ENCODE results near the gene TMEM234. TPM values are rescaled to one million over a fixed set of nuclear protein-coding genes. Genes with fewer than 3 reads are reported as not detected.

Gene TMEM234
- total RNA-seq, 2 donors from 2014 or later, result 8.1 to 8.9 TPM

GRCh38 chr1:32220746-32221580 is 1.2 kb downstream of the TMEM234 start:
- TF ChIP-seq, protein P1, sequence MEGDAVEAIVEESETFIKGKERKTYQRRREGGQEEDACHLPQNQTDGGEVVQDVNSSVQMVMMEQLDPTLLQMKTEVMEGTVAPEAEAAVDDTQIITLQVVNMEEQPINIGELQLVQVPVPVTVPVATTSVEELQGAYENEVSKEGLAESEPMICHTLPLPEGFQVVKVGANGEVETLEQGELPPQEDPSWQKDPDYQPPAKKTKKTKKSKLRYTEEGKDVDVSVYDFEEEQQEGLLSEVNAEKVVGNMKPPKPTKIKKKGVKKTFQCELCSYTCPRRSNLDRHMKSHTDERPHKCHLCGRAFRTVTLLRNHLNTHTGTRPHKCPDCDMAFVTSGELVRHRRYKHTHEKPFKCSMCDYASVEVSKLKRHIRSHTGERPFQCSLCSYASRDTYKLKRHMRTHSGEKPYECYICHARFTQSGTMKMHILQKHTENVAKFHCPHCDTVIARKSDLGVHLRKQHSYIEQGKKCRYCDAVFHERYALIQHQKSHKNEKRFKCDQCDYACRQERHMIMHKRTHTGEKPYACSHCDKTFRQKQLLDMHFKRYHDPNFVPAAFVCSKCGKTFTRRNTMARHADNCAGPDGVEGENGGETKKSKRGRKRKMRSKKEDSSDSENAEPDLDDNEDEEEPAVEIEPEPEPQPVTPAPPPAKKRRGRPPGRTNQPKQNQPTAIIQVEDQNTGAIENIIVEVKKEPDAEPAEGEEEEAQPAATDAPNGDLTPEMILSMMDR (IDR thresholded peaks at IDR 0.05), result no peak
- Histone ChIP-seq H3K4me1 (peaks cover 0 to 32% of the 10 kb centered on the region in 2 donors), H3K4me3 (peak overlapping the region; percentile 75 to 96), H3K36me3 (peaks cover 33% of the 10 kb centered on the region), H3K9me3 (no peaks in the 10 kb centered on the region), H3K27ac (peak overlapping the region; percentile 87 to 92), H3K27me3 (no peaks in the 10 kb centered on the region)
- DNase-seq (ENCODE audit: low spot score), result no peak

GRCh38 chr1:32219022-32219421 is 3.1 kb downstream of the TMEM234 start:
- TF ChIP-seq, protein P1 (IDR thresholded peaks at IDR 0.05), result no peak
- no peaks in the 10 kb centered on the region for H3K9me3 ChIP-seq
- peaks cover 29% of the 10 kb centered on the region for H3K36me3 ChIP-seq
- H3K27me3 ChIP-seq, result no peaks in the 10 kb centered on the region
- H3K27ac ChIP-seq, result no peak overlapping the region
- H3K4me1 ChIP-seq, result peaks cover 0 to 31% of the 10 kb centered on the region in 2 donors
- H3K4me3 ChIP-seq, result no peak overlapping the region
- no peak for DNase-seq (ENCODE audit: low spot score)

GRCh38 chr1:32216566-32216965 is 5.6 kb downstream of the TMEM234 start:
- H3K27ac ChIP-seq, result no peak overlapping the region
- TF ChIP-seq, protein P1 (IDR thresholded peaks at IDR 0.05), result no peak
- H3K9me3 ChIP-seq, result no peaks in the 10 kb centered on the region
- H3K36me3 ChIP-seq, result peaks cover 25% of the 10 kb centered on the region
- no peak for DNase-seq (ENCODE audit: low spot score)
- H3K4me1 ChIP-seq, result peaks cover 0 to 18% of the 10 kb centered on the region in 2 donors
- no peak overlapping the region for H3K4me3 ChIP-seq
- H3K27me3 ChIP-seq, result no peaks in the 10 kb centered on the region

DNA sequence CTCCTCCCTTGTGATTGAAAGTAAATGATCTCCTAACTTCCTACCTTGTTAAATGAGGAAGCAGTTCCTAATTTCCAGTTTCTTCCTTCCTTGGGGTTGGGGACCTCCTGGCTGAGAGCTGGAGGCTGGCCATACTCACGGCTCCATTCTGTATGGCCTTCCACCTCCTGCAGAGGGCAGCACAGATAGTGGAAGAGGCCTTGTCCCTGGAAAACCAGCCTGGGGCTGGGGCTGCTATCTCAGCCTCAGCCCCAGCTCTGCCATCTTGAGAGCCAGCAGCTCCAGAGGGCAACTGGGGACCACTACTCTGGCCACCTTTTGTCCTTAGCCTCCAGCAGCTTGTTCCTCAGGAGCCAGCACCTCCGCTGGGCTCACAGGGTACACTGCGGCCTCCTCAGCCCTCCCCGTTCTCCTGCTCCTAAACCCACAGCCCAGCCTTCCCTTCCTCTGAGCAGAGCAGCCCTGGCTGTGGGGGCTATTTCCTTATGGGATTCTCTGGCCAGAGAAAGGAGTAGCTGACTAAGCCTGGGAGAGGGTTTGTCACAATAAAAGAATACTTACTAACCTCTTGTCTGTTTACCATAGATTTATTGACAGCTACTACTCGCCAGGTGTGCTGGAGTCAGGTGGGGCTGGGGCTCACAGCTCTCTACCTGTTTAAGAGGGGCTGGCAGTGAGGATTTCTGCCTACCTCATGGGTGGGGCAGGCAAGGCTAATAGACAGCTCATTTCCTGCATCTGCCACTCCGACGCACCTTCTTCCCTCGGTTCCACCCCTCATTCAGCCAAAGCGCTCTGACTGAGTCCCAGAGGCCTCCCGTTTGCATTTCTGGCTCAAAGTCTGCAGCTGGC is 6.3 kb downstream of the TMEM234 start:
- Histone ChIP-seq H3K27me3 (no peaks in the 10 kb centered on the region), H3K4me3 (no peak overlapping the region), H3K36me3 (peaks cover 25% of the 10 kb centered on the region), H3K9me3 (no peaks in the 10 kb centered on the region), H3K27ac (no peak overlapping the region), H3K4me1 (peaks cover 0 to 10% of the 10 kb centered on the region in 2 donors)
- no peak for DNase-seq (ENCODE audit: low spot score)
- TF ChIP-seq, protein P1 (IDR thresholded peaks at IDR 0.05), result peak; percentile 52 to 77

- TF ChIP-seq, protein P1 (IDR thresholded peaks at IDR 0.05), result no peak
- no peak for DNase-seq (ENCODE audit: low spot score)
- H3K4me3 ChIP-seq, result no peak within 1 kb of the TSS
- no peak within 1 kb of the TSS for H3K27ac ChIP-seq
- H3K27me3 ChIP-seq, result no peaks in the 10 kb centered on the region
- no peaks in the 10 kb centered on the region for H3K36me3 ChIP-seq
- peaks cover 0 to 25% of the 10 kb centered on the region in 2 donors for H3K4me1 ChIP-seq
- H3K9me3 ChIP-seq, result no peaks in the 10 kb centered on the region
Observed at GRCh38 chr1:32208891-32209328, 13.2 kb downstream of the TMEM234 start, which contains the start of gene DCDC2B. Gene DCDC2B, plus strand, starts transcription at chr1:32209089. Its CDS starts 5 bp downstream, at chr1:32209094.

Data from right atrium auricular region (tissue), 2 donors.